IMR-90 (cell line): ENCODE results near the gene HOXC5. TPM values are rescaled to one million over a fixed set of nuclear protein-coding genes. Genes with fewer than 3 reads are reported as not detected.

ENCODE experiments used
- ATAC-seq: fragments of 200-7000 bp; cut with Tn5 transposase; 2 replicates; pipeline ENCODE4 v1.9.1; 2020; ENCODE audit warnings: low read depth, mild to moderate bottlenecking, moderate library complexity
- BruUV-seq: library from RNA; stranded (reverse); fragments of 400-500 nt; replicated peaks from 2 replicates; lab custom pipeline; 2021; lab: Mats Ljungman, UMichigan
- CTCF ChIA-PET: fragments of 300-600 bp; formaldehyde crosslinking; extraction: SDS; loops from one replicate; lab custom pipeline; 2021; ENCODE audit warnings: antibody characterized with exemption; lab: Yijun Ruan, JAX
- POLR2A ChIA-PET: fragments of 300-600 bp; sonication (Branson Sonifier 250); formaldehyde crosslinking; loops from one replicate; lab custom pipeline; 2022; ENCODE audit warnings: antibody characterized with exemption; ENCODE audit not compliant: unreplicated experiment; lab: Charles Lee
- DNase-seq: peaks from one replicate; pipeline ENCODE4 v3.0.0; 2013
- H2AFZ ChIP-seq: replicated peaks from 2 replicates; pipeline ENCODE3; 2013; ENCODE audit warnings: low read length, mild to moderate bottlenecking; ENCODE audit not compliant: poor library complexity
- H2AK5ac ChIP-seq: 2 replicates; pipeline ENCODE4 v1.6.1; 2013; ENCODE audit warnings: low read depth, low read length, inconsistent platforms
- H2AK9ac ChIP-seq: replicated peaks from 2 replicates; pipeline ENCODE3; 2013; ENCODE audit warnings: mild to moderate bottlenecking, low read depth, low read length, moderate library complexity; ENCODE audit not compliant: poor library complexity
- H2BK120ac ChIP-seq: 2 replicates; pipeline ENCODE4 v1.6.1; 2013; ENCODE audit warnings: low read depth, low read length, inconsistent platforms
- H2BK15ac ChIP-seq: 3 replicates; pipeline ENCODE4 v1.6.1; 2013; ENCODE audit warnings: low read depth, low read length, inconsistent platforms
- H2BK20ac ChIP-seq: 2 replicates; pipeline ENCODE4 v1.6.1; 2013; ENCODE audit warnings: low read depth, mild to moderate bottlenecking, inconsistent platforms, low read length, moderate library complexity
- H2BK5ac ChIP-seq: 2 replicates; pipeline ENCODE4 v1.6.1; 2013; ENCODE audit warnings: mild to moderate bottlenecking, low read depth, low read length, inconsistent platforms; ENCODE audit not compliant: poor library complexity, severe bottlenecking
- H3K14ac ChIP-seq: replicated peaks from 2 replicates; pipeline ENCODE4 v1.6.1; 2013; ENCODE audit warnings: low read depth, low read length, inconsistent platforms
- H3K18ac ChIP-seq: 2 replicates; pipeline ENCODE4 v1.6.1; 2013; ENCODE audit warnings: low read depth, low read length, control low read depth
- H3K23ac ChIP-seq: 2 replicates; pipeline ENCODE4 v1.6.1; 2013; ENCODE audit warnings: low read depth, low read length, inconsistent platforms
- H3K27ac ChIP-seq: 2 replicates; pipeline ENCODE4 v1.5.1; 2013; ENCODE audit warnings: mild to moderate bottlenecking, control low read depth, low read length; ENCODE audit not compliant: insufficient read depth
- H3K27me3 ChIP-seq: 2 replicates; pipeline ENCODE4 v1.6.1; 2013; ENCODE audit warnings: low read length; ENCODE audit not compliant: control insufficient read depth, insufficient read depth
- H3K36me3 ChIP-seq: 2 replicates; pipeline ENCODE4 v1.6.1; 2013; ENCODE audit warnings: low read length, mixed read lengths; ENCODE audit not compliant: control insufficient read depth, insufficient read depth
- H3K4ac ChIP-seq: 2 replicates; pipeline ENCODE4 v1.6.1; 2013; ENCODE audit warnings: low read depth, low read length, inconsistent platforms
- H3K4me1 ChIP-seq: 2 replicates; pipeline ENCODE4 v1.6.1; 2013; ENCODE audit warnings: low read length, mixed read lengths; ENCODE audit not compliant: control insufficient read depth, insufficient read depth
- H3K4me2 ChIP-seq: 2 replicates; pipeline ENCODE4 v1.6.1; 2013; ENCODE audit warnings: low read depth, mild to moderate bottlenecking, control low read depth, low read length, moderate library complexity
- H3K4me3 ChIP-seq: 2 replicates; pipeline ENCODE4 v1.5.1; 2013; ENCODE audit warnings: low read depth, mild to moderate bottlenecking, control low read depth, low read length, moderate library complexity; ENCODE audit not compliant: insufficient read depth
- H3K56ac ChIP-seq: 2 replicates; pipeline ENCODE4 v1.6.1; 2013; ENCODE audit warnings: low read length, inconsistent platforms; ENCODE audit not compliant: insufficient read depth; ENCODE audit errors: extremely low read depth
- H3K79me1 ChIP-seq, 2 experiments: 2 replicates each; pipeline ENCODE4 v1.6.1; 2013; ENCODE audit warnings: low read length in 2 of 2, inconsistent platforms in 1 of 2, low read depth in 1 of 2
- H3K9ac ChIP-seq: 2 replicates; pipeline ENCODE4 v1.6.1; 2013; ENCODE audit warnings: low read depth, low read length, control low read depth
- H3K9me1 ChIP-seq: 2 replicates; pipeline ENCODE4 v1.6.1; 2013; ENCODE audit warnings: low read length, inconsistent platforms; ENCODE audit not compliant: insufficient read depth
- H3K9me3 ChIP-seq: 2 replicates; pipeline ENCODE4 v1.6.1; 2013; ENCODE audit warnings: low read length; ENCODE audit not compliant: control insufficient read depth, insufficient read depth
- H4K20me1 ChIP-seq: 2 replicates; pipeline ENCODE4 v1.6.1; 2013; ENCODE audit warnings: low read length, inconsistent platforms; ENCODE audit not compliant: insufficient read depth
- H4K5ac ChIP-seq: 2 replicates; pipeline ENCODE4 v1.6.1; 2013; ENCODE audit warnings: mild to moderate bottlenecking, low read depth, low read length, control low read depth
- H4K8ac ChIP-seq, 2 experiments: 2 replicates each; pipeline ENCODE4 v1.6.1; 2013; ENCODE audit warnings: low read depth in 2 of 2, low read length in 2 of 2, control low read depth in 1 of 2, inconsistent platforms in 1 of 2
- H4K91ac ChIP-seq: 2 replicates; pipeline ENCODE4 v1.6.1; 2013; ENCODE audit warnings: low read depth, low read length, inconsistent platforms; ENCODE audit not compliant: insufficient read depth
- MAFK ChIP-seq: IDR thresholded peaks from 2 replicates; pipeline ENCODE4 v1.6.1; 2012; ENCODE audit warnings: low read depth, low read length, improper control_type of control experiment
- WGBS, 2 experiments: methylation state at CpG; one replicate each; pipeline versions ENCODE4 v1.1.5 to v1.1.7; 2013; ENCODE audit warnings: missing lambda C conversion rate in 2 of 2; ENCODE audit not compliant: insufficient read length in 1 of 2; ENCODE audit errors: extremely low coverage in 2 of 2; 5-methylcytosine and 5-hydroxymethylcytosine counted together
- dilution Hi-C: fragments of 300-500 bp; cut with HindIII; formaldehyde crosslinking; loops from one replicate; pipeline ENCODE4 v1.14.3; 2018; ENCODE audit warnings: low sequenced_read_pairs; ENCODE audit not compliant: unreplicated experiment
- in situ Hi-C: fragments of 300-500 bp; cut with MboI; formaldehyde crosslinking; loops from 3 replicates; pipeline ENCODE4 v1.14.3; 2019; ENCODE audit warnings: low sequenced_read_pairs, inconsistent platforms, mixed read lengths
- intact Hi-C: fragments of 100-400 bp; cut with micrococcal nuclease; formaldehyde crosslinking; loops from 2 replicates; pipeline ENCODE4 v1.10.0; 2022
- polyA plus RNA-seq, 3 experiments: library from polyadenylated mRNA; depleted of rRNA; stranded (reverse); fragments of >200 nt; gene quantifications; 2 replicates each; pipeline ENCODE4 v1.2.3, GENCODE V29; 2012; ENCODE audit warnings: low replicate concordance in 1 of 3
- total RNA-seq: library from RNA; depleted of rRNA; stranded (reverse); fragments of >200 nt; gene quantifications from 2 replicates; pipeline ENCODE4 v1.2.3, GENCODE V29; 2012

Gene HOXC5
- total and polyA plus RNA-seq, 2 of the 4 experiments (the other 2 are of a cell fraction), result not detected

- H3K14ac ChIP-seq, result no peak overlapping the region
- H2BK15ac ChIP-seq, result no peak overlapping the region
- no peaks in the 10 kb centered on the region for H3K36me3 ChIP-seq
- ChIA-PET CTCF (interaction anchor here (0.5 to 2.4 kb wide), 3 partner anchors 8 to 182 kb away, joined by 4 to 7 read pairs (median 7); no protein-coding TSS in a partner anchor), POLR2A (no interaction called here)
- H3K18ac ChIP-seq, result no peak overlapping the region
- H3K9me3 ChIP-seq, result no peaks in the 10 kb centered on the region
- no peak overlapping the region for H3K27ac ChIP-seq
- H2AK9ac ChIP-seq, result no peak overlapping the region
- no peak overlapping the region for H3K4me3 ChIP-seq
- no peak overlapping the region for H3K56ac ChIP-seq
- no CpG with 5 or more reads among the region's 5 CpGs for WGBS, 2 experiments
- H4K8ac ChIP-seq, result no peak overlapping the region
- no peak overlapping the region for H4K5ac ChIP-seq
- H3K23ac ChIP-seq, result no peak overlapping the region
- dilution Hi-C loops, result no loop called here
- no peak for TF ChIP-seq MAFK
- no peak overlapping the region for H3K4ac ChIP-seq
- no peaks in the 10 kb centered on the region for H4K20me1 ChIP-seq
- ATAC-seq, result no peak
- H2AK5ac ChIP-seq, result no peak overlapping the region
- H2BK20ac ChIP-seq, result no peak overlapping the region
- no peak overlapping the region for H2BK120ac ChIP-seq
- H3K9me1 ChIP-seq, result no peaks in the 10 kb centered on the region
- no peaks in the 10 kb centered on the region for H3K79me1 ChIP-seq
- peaks cover 87% of the 10 kb centered on the region for H3K27me3 ChIP-seq
- no peak for DNase-seq
- no peak overlapping the region for H4K91ac ChIP-seq
- intact Hi-C loops, result no loop called here
- no peak overlapping the region for H3K9ac ChIP-seq
- H2AFZ ChIP-seq, result no peak overlapping the region
- no peaks in the 10 kb centered on the region for H3K4me1 ChIP-seq
- no peak overlapping the region for H2BK5ac ChIP-seq
- in situ Hi-C loops, result no loop called here
- no TSS peak for BruUV-seq
- H3K4me2 ChIP-seq, result no peak overlapping the region
Measured at GRCh38 chr12:54024581-54025305, 8.1 kb upstream of the HOXC5 start.
